Neural progenitor cell (in vitro differentiated cells): ENCODE data around the gene RADIL.
"Not testable (repeated sequence)": the region's sequence is repeated elsewhere in the genome, so short reads cannot be mapped to it uniquely, and the experiment has no call there.

Experiments used
- CTCF ChIP-seq: fragments of 200-600 bp; sonication (generic); IDR thresholded peaks from 2 replicates; pipeline ENCODE4 v1.5.1; 2017; ENCODE audit warnings: antibody characterized with exemption, mild to moderate bottlenecking
- EZH2 ChIP-seq: fragments of 200-600 bp; sonication (generic); IDR thresholded peaks from 2 replicates; pipeline ENCODE4 v1.6.1; 2017; ENCODE audit warnings: antibody characterized with exemption, mild to moderate bottlenecking, moderate library complexity
- EZH2phosphoT487 ChIP-seq: fragments of 200-600 bp; sonication (generic); IDR thresholded peaks from 2 replicates; pipeline ENCODE4 v1.6.1; 2017; ENCODE audit warnings: antibody characterized with exemption

GRCh38 chr7:4793385-4793993, 90.0 kb downstream of the RADIL start:
- TF ChIP-seq CTCF, EZH2, EZH2phosphoT487: not testable (repeated sequence)
